Measurements from ENCODE around the gene ARHGEF37. TPM values are rescaled to one million over a fixed set of nuclear protein-coding genes. Genes with fewer than 3 reads are reported as not detected.

Gene ARHGEF37
- total RNA-seq, 1 donor, result 0.72 TPM

GRCh38 chr5:149680810-149681221, 99.5 kb downstream of the ARHGEF37 start:
- TF ChIP-seq CTCF (IDR thresholded peaks at IDR 0.05; ENCODE audit: extremely low read depth, low read depth, low read length), result no peak
- Histone ChIP-seq H3K4me3 (ENCODE audit: insufficient read depth, low read length) (no peak overlapping the region), H2AFZ (ENCODE audit: low read length) (no peak overlapping the region), H3K4me2 (ENCODE audit: insufficient read depth, low read length) (no peak overlapping the region), H3K36me3 (ENCODE audit: insufficient read depth, low read length) (no peaks in the 10 kb centered on the region), H3K9me3 (ENCODE audit: low read depth, low read length) (no peaks in the 10 kb centered on the region), H4K20me1 (ENCODE audit: insufficient read depth, low read length) (no peaks in the 10 kb centered on the region), H3K79me2 (ENCODE audit: insufficient read depth, low read length) (no peaks in the 10 kb centered on the region), H3K4me1 (ENCODE audit: insufficient read depth, low read length) (no peaks in the 10 kb centered on the region), H3K27me3 (ENCODE audit: insufficient read depth, low read length) (peaks cover 48% of the 10 kb centered on the region), H3K27ac (ENCODE audit: low read depth, low read length) (no peak overlapping the region)
- no peak for DNase-seq (ENCODE audit: insufficient read length, low spot score, missing footprints)

DNA sequence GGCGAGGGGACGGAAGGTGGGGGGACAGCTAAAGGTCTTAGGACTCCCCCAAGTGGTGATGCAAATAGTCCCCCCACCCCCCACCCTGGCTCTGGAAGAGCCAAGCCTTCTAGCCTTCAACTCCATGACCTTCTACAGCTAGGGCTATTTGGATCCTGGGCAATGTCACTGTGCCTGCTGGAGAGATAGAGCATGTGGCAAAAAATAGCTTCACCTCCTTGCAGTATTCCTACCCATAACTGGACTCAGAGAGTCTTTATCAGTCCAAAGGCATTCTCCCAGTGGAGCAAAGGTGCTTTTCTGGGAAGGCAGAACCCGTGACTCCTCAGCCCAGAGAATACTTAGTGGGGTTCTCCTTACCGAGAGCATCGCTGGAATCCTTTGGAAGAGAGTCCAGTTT, 100.0 kb downstream of the ARHGEF37 start:
- H4K20me1 ChIP-seq (ENCODE audit: insufficient read depth, low read length), result no peaks in the 10 kb centered on the region
- DNase-seq (ENCODE audit: insufficient read length, low spot score, missing footprints), result no peak
- no peak overlapping the region for H3K4me2 ChIP-seq (ENCODE audit: insufficient read depth, low read length)
- no peaks in the 10 kb centered on the region for H3K9me3 ChIP-seq (ENCODE audit: low read depth, low read length)
- no peak overlapping the region for H3K27ac ChIP-seq (ENCODE audit: low read depth, low read length)
- H3K79me2 ChIP-seq (ENCODE audit: insufficient read depth, low read length), result no peaks in the 10 kb centered on the region
- H3K4me3 ChIP-seq (ENCODE audit: insufficient read depth, low read length), result no peak overlapping the region
- TF ChIP-seq CTCF (IDR thresholded peaks at IDR 0.05; ENCODE audit: extremely low read depth, low read depth, low read length), result no peak
- no peaks in the 10 kb centered on the region for H3K4me1 ChIP-seq (ENCODE audit: insufficient read depth, low read length)
- H3K36me3 ChIP-seq (ENCODE audit: insufficient read depth, low read length), result no peaks in the 10 kb centered on the region
- peaks cover 49% of the 10 kb centered on the region for H3K27me3 ChIP-seq (ENCODE audit: insufficient read depth, low read length)
- H2AFZ ChIP-seq (ENCODE audit: low read length), result no peak overlapping the region

DNA sequence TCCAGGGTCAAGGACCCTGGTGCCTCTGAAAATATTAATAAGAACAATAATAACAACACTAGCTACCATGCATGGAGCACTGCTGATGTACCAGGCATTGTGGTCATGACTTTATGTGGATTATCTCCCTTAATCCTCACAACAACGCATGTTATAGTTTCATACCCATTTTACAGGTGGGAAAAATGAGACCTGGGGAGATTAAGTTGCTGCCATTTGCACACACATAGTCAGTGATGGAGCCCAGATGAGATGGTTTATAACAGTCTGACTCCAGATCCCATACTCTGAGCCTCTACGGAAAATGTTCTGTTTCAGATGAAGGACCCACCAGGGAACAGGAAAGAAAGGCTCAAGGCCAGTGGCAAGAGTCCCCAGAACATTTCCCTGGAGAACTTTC, 100.6 kb downstream of the ARHGEF37 start:
- peaks cover 52% of the 10 kb centered on the region for H3K27me3 ChIP-seq (ENCODE audit: insufficient read depth, low read length)
- no peaks in the 10 kb centered on the region for H4K20me1 ChIP-seq (ENCODE audit: insufficient read depth, low read length)
- no peaks in the 10 kb centered on the region for H3K79me2 ChIP-seq (ENCODE audit: insufficient read depth, low read length)
- no peaks in the 10 kb centered on the region for H3K4me1 ChIP-seq (ENCODE audit: insufficient read depth, low read length)
- no peaks in the 10 kb centered on the region for H3K9me3 ChIP-seq (ENCODE audit: low read depth, low read length)
- no peak overlapping the region for H3K4me3 ChIP-seq (ENCODE audit: insufficient read depth, low read length)
- H3K4me2 ChIP-seq (ENCODE audit: insufficient read depth, low read length), result no peak overlapping the region
- H2AFZ ChIP-seq (ENCODE audit: low read length), result no peak overlapping the region
- no peak for DNase-seq (ENCODE audit: insufficient read length, low spot score, missing footprints)
- H3K27ac ChIP-seq (ENCODE audit: low read depth, low read length), result no peak overlapping the region
- no peaks in the 10 kb centered on the region for H3K36me3 ChIP-seq (ENCODE audit: insufficient read depth, low read length)
- no peak for TF ChIP-seq CTCF (IDR thresholded peaks at IDR 0.05; ENCODE audit: extremely low read depth, low read depth, low read length)

DNA sequence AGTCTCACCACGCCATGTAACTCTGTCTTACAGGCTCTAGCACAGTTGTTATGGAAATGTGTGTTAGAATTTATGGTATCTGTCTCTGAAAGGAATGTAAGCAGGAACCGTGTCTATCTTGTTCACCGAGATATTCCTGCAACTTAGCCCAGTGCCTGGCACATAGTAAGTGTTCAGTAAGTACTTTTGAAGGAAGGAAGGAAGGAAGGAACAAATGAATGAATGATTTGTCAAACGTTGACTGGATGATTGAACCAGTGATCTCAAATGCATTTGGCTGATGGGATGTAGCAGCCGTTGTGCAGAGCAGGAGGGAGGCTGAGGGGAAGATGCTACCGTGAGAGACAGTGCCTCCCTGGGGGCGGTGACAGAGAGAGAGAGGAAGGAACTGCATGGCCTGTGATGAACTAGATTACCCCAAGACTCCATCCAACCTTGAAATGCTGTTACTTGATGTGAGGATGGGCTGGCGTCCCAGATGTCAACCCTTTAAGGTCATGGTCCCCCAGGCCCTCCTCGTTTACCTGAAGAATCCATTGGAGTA, 101.3 kb downstream of the ARHGEF37 start:
- Histone ChIP-seq H3K79me2 (ENCODE audit: insufficient read depth, low read length) (no peaks in the 10 kb centered on the region), H3K4me2 (ENCODE audit: insufficient read depth, low read length) (no peak overlapping the region), H2AFZ (ENCODE audit: low read length) (no peak overlapping the region), H4K20me1 (ENCODE audit: insufficient read depth, low read length) (no peaks in the 10 kb centered on the region), H3K4me1 (ENCODE audit: insufficient read depth, low read length) (no peaks in the 10 kb centered on the region), H3K9me3 (ENCODE audit: low read depth, low read length) (no peaks in the 10 kb centered on the region), H3K27ac (ENCODE audit: low read depth, low read length) (no peak overlapping the region), H3K27me3 (ENCODE audit: insufficient read depth, low read length) (peaks cover 55% of the 10 kb centered on the region), H3K36me3 (ENCODE audit: insufficient read depth, low read length) (no peaks in the 10 kb centered on the region), H3K4me3 (ENCODE audit: insufficient read depth, low read length) (no peak overlapping the region)
- no peak for DNase-seq (ENCODE audit: insufficient read length, low spot score, missing footprints)
- TF ChIP-seq CTCF (IDR thresholded peaks at IDR 0.05; ENCODE audit: extremely low read depth, low read depth, low read length), result no peak
